A172 (cell line): ENCODE measurements around the gene EFNA1. TPM values are rescaled to one million over a fixed set of nuclear protein-coding genes. Genes with fewer than 3 reads are reported as not detected.
"Not testable (repeated sequence)": the region's sequence is repeated elsewhere in the genome, so short reads cannot be mapped to it uniquely, and the experiment has no call there.

Source experiments
- DNase-seq: peaks from one replicate; pipeline ENCODE4 v3.0.0-alpha.2; 2015; ENCODE audit warnings: low spot score
- total RNA-seq: library from RNA; depleted of rRNA; stranded (reverse); fragments of >200 nt; shearing (Covaris generic); gene quantifications from 2 replicates; pipeline ENCODE4 v1.2.3, GENCODE V29; 2014

EFNA1 gene
- total RNA-seq, 1 experiment from 2014 or later: 17.0 TPM

DNA sequence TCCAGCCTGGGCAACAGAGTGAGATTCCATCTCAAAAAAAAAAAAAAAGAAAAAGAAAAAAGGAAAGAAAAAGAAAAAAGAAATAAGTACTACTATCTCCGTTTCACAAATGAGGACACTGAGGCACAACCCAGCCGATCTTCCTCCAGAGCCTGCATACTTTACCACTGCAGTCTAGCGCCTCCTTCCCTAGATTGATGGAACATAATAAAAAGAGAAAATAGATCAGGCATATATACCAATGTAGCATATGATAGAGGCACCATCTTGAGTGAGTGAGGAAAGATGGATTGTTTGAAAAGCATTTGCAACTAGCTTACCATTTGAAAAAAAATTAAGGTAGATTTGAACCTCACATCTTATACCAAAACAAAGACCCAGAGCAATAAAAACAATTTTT, 17.8 kb downstream of the EFNA1 start:
- no peak for DNase-seq

DNA sequence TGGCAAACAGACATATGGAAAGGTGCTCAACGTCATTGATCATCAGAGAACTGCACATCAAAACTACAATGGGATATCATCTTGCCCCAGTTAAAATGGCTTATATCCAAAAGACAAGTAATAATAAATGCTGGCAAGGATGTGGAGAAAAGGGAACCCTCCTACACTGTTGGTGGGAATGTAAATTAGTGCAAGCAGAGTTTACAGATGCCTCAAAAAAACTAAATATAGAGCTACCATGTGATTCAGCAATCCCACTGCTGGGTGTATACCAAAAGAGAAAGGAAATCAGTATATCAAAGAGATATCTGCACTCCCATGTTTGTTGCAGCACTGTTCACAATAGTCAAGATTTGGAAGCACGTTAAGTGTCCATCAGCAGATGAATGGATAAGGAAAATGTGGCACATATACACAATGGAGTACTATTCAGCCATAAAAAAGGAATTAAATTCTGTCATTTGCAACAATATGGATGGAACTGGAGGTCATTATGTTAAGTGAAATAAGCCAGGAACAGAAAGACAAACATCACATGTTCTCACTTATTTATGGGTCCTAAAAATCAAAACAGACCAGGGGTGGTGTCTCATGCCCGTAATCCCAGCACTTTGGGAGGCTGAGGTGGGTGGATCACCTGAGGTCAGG, 28.4 kb downstream of the EFNA1 start:
- not testable (repeated sequence) for DNase-seq

DNA sequence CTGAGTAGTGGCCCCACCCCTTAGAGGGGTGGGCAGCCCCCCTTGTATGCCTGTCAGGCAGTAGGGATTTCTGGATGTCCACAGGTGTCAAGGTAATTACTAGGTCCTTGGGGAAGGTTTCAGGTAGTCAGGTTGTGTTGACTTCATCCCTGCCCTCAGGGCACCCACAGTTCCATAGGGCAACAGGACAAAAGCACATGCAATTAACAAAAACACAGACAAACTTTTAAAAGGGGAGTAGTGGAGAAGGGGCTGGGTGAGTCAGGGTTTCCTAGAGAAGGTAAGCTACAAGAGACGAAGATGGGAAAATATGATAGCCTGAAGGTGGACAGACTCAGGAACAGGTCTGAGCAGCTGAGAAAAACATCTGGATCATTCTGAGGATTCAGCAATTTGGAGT, 31.3 kb downstream of the EFNA1 start:
- DNase-seq: no peak

DNA sequence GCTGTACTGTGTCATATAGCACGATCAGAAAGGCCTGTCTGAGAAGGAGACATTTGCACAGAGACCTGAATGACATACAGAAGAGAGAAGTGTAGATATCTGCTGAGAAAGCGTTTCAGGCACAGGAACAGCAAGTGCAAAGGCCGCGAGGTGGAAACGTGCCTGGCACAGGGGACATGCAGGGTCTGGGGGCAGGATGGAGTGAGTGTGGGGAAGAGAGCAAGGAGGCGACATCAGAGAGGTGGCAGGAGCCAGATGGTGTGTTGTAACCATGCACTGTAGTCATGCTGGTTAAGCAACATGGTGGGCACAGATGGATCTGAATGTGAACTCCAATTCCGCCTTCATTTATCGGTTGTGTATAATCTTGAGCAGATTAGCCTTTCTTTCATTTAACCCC, 32.5 kb downstream of the EFNA1 start:
- DNase-seq: no peak

DNA sequence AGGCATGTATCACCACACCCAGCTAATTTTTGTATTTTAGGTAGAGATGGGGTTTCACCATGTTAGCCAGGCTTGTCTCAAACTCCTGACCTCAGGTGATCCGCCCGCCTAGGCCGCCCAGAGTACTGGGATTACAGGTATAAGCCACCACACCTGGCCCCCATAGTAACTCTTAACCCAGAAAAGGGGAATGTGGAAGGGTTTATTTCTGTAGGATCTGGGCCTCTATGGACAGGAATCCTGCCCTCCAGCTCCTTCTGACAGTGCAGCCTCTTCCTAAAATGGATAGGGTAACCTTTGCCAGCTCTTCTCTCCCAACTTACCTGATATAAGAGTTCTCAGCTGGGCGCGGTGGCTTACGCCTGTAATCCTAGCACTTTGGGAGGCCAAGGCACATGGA, 35.0 kb downstream of the EFNA1 start:
- DNase-seq: not testable (repeated sequence)

DNA sequence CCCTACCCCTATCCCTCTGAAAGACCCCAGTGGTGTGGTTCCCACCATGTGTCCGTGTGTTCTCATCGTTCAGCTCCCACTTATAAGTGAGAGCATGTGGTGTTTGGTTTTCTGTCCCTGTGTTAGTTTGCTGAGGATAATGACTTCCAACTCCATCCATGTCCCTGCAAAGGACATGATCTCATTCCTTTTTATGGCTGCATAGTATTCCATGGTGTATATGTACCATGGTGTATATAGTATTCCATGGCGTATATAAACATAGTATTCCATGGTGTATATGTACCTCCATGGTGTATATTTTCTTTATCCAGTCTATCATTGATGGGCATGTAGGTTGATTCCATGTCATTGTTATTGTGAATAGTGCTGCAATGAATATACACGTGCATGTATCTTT, 36.1 kb downstream of the EFNA1 start:
- DNase-seq: not testable (repeated sequence)

DNA sequence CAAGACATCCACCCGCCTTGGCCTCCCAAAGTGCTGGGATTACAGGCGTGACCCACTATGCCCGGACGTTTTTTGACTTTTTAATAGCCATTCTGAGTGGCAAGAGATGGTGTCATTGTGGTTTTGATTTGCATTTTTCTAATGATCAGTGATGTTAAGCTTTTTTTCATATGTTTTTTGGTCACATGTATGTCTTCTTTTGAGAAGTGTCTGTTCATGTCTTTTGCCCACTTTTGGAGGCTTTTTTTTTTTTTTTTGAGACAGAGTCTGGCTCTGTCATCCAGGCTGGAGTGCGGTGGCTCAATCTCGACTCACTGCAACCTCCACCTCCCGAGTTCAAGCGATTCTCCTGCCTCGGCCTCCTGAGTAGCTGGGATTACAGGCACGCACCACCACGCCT, 36.9 kb downstream of the EFNA1 start:
- DNase-seq: not testable (repeated sequence)

DNA sequence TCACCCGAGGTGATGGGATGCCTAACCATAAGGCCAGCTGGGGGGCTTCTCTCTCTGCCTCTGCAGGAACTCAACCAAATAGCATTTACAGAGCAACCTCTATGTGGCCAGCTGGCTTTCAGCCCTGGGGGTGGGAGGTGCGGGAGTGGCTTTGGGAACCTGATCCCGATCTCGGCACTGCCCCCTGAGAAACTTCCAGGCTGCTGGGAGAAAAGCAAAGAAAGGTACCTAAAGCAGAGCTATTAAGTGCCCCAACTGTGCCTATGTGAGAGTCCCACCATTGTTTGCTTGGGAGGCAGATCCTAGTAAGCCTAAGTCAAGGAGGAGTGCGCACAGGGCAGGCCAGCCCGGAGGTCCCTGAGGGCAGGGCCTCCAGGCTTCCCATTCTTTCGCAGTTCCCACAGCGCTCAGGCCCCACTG, 38.4 kb downstream of the EFNA1 start:
- no peak for DNase-seq

DNA sequence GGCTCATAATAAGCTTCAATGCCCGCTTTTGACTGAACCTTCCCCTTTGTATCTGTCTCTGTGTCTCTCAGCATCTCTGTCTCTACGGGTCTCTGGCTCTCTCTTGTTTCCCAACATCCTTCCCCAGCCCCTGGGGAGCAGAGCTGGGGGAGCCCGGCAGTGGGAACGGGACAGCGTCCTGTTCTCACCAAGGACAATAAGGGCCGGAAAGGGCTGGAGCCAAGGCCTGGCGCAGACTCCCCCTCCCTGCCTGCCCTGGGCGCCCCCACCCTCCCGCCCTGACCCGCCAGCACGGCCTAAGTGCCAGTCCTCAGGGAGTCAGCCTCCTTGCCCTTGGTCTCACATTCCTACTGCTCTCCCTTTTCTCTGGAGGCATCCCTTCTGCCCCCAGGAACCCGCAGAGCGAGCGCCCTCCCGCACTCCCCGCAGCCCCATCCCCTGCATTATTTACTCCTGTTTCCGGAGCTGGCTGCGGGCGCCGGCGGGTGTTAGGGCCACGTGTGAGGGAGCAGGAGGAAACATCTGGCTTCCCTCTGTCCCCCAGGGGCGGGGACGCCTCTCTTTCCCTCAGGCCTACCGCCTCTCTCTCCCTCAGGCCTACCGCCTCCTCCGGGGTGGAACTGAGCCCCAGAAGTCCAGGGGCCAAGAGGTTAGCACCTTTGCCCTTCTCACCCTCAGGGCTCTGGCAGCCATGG, 38.9 kb downstream of the EFNA1 start:
- no peak for DNase-seq

DNA sequence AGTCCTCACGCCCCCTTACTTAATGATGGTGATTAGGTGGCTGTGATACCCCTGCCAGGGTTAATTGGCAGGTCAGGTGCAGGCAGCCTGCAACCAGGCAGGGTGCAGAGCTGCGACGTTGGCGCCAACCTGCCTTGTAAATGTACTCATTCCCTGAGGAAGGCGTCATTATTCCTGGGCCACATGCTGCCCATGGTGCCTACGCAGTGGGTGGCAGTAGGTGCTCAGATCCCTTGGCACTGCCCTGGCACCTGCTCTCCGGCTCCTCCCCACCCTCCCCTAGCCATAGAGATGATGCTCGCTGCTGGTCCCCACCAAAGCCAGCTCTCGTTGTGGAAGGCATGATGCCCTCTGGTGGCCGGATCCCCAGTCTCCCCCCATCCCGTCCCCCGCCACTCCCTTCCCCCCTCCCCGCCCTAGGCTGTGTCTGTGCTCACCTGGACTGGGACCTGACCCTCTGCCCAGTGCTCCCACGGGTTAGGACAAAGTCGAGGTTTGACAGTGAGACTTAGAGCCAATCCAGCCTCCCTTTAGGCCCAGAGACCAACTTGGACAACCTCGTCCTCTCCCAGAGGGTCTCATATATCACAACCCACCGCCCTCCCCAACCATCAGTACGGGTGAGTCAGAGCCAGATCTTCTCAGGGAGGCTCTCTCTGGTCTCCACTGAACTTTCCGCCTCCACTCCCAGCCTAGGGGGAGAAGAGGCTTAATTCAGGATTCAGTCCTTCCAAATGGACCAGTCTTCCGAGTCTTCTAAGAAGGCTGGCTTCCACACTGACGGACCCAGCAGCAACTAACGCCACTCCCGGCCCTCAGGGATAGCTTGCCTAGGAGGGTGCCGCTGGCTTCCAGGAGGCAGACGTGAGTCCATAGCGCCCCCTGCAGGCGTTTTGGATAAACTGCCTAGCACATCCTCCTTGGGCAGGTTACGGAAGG, 39.8 kb downstream of the EFNA1 start:
- peak; percentile 81 for DNase-seq

DNA sequence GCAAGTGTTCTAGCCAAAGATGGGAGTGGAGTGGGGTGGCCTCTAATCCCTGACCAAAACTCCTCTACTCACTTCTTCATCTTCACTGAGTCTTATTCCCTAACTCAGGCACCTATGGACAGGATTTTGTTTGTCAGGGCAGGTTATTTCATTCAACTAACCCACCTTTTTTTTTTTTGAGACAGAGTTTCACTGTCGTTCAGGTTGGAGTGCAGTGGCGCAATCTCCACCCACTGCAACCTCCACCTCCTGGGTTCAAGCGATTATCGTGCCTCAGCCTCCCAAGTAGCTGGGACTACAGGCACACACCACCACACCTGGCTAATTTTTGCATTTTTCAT, 40.4 kb downstream of the EFNA1 start:
- DNase-seq: not testable (repeated sequence)

DNA sequence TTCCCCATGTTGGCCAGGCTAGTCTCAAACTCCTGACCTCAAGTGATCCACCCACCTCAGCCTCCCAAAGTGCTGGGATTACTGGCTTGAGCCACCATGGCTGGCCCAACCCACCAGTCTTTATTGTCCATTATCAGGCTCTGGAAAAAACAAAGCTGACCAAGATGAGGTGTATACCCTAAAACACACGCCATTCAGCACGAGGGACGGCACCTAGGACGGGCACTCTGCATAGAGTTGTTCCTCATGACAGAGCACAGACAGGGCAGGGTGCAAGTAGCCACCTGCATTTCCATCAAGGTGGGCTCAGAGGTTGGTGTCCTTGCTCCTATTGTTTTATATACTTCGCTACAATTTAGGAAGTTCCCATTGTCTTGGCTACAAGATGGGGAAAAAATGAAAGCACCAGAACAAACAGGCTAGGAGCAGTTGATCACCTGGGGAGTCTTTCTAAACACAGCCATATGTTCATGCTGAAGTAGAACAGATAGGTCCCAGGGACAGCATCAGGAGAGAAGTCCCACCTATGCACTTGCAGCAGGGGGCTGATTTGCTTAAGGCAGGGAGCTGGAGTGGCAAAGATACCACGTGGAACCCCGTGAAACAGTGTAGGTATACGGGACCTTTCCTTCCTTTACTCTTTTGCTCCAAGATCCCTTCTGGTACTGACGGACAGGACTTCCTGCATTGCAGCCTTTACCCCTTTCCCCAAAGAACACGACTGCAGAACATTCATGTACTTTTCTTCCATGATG, 41.0 kb downstream of the EFNA1 start:
- no peak for DNase-seq

DNA sequence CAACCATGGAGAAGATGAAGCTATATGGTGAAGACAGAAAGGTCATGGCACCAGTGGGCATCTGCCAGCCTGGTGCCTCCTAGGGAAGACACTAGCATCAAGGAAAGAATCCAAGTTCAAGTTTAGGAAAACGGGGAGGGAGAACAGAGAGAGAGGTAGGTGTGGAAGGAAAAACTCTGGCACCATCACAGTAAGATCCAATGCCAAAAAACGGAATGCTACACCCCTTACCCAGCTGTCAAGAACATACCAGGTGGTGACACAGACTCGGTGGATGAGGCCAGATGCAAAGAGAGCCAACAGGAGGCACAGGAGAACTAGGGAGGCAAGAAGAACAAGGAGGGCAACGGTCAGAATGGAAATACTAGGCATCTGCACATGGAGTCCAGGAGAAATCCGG, 41.9 kb downstream of the EFNA1 start:
- no peak for DNase-seq

DNA sequence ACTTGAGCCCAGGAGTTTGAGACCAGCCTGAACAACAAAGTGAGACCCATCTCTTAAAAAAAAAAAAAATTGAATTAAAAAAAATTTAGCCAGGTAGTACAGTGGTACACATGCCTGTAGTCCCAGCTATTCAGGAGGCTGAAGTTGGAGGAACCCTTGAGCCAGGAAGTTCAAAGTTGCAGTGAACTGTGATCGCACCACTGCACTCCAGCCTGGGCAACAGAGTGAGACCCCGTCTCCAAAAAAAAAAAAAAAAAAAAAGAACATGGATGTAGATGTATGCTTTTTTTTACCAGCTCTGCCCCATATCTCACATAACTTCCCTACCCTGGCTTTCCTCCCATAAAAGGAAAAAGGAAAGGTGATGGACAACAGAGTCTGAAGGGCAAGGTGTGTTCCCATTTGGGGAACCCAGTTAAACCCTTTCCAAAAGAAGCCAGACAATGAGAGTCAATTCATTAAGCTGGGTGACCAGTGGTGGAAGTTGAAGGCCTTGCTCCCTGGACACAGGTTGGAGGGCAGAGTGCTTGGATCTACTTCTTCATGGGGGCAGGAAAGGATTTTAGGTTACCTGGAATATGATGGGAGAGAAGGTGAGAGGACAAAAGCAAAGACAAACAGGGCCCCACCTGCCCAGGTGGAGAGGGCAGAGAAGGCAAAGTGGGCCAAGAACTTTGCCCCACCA, 42.6 kb downstream of the EFNA1 start:
- DNase-seq: no peak

DNA sequence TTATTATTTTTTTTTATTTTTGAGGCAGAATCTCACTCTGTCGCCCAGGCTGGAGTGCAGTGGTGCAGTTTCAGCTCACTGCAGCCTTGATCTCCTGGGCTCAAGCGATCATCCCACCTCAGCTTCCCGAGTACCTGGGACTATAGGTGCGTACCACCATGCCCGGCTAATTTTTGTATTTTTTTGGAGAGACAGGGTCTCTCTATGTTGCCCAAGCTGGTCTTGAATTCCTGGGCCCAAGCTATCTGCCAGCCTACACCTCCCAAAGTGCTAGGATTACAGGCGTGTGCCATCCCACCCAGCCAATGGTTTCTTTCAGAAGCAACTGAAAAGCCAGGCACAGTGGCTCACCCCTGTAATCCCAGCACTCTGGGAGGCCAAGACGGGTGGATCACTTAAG, 43.1 kb downstream of the EFNA1 start:
- DNase-seq: no peak

DNA sequence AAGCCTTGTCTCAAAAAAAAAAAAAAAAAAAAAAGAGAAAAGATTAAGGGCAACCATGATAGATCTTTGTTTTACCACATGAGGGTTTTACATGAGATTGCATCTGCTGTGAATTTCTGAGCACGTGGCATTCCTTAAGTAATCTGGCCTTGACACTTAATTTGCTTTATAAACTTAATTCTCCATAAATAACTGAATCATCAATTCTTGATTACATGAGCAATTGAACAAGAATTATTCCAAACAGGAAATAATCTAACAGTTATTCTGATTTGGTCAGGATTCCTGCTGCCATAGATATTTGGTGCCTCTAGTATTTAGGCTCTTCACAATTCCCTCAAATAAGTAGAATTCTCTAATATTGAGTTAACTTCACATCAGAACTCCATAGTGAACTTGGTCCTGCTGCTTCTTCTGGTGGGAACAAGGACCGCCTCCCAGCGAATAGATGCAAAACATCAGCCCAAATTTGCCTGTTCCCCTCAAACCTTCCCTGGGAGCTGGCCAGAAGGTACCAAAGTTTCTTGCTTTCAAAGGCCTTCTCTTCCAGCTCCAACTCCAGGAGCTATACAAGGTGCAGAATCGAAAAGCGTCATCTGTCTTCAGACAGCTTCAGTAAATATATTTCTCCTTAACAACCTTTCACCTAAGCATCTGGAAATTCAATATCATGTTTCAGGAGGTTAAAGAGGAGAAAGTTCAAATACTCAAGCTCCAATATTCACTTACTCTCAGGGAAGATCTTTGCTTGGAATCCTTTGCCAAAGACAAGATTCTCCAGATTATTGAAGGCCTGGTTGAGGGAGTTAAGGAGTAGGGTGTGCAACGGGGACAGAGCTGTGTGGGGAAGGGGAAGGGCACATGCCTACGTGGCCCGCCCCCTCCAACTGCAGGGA, 44.4 kb downstream of the EFNA1 start:
- DNase-seq: no peak

DNA sequence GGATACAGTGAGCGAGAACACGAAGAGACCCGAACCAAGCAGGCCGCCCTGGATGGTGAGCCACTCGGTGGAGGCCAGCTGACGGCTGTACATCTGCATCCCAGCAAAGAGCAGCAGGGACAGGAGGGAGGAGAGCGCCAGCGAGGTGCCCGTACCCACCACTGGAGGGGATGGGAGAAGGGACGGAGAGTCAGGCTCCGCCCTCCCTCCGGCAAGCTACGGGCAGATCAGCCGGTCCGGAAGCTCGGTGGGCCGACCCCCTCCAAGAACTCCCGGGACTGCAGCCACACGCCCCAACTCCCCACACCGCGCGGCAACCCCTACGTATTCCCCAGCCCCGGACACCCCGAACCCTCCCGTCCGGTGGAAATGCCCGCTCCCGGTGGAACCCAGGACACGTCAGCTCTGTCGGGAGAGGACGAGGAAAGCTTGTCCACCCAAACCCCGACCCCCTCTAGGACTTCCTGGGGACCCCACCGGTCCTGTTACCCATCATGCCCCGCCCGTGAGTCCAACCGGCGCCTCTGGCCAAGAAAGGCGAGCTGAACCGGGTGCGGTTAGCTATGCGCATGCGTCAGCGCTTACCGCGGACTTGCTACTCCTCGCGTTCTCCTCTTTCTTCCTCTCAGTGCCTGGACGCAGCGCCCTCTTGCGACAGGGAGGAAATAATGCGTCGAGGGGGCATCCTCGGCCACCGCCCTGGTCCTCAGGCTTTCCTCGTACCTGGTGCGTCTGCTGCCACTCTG, 45.2 kb downstream of the EFNA1 start, which contains the start of gene KRTCAP2:
Gene KRTCAP2 (minus strand): TSS at position 573 of the 746 bp plus-strand sequence. CDS start 80 bp downstream, at position 493.
- peak; percentile 99 for DNase-seq

DNA sequence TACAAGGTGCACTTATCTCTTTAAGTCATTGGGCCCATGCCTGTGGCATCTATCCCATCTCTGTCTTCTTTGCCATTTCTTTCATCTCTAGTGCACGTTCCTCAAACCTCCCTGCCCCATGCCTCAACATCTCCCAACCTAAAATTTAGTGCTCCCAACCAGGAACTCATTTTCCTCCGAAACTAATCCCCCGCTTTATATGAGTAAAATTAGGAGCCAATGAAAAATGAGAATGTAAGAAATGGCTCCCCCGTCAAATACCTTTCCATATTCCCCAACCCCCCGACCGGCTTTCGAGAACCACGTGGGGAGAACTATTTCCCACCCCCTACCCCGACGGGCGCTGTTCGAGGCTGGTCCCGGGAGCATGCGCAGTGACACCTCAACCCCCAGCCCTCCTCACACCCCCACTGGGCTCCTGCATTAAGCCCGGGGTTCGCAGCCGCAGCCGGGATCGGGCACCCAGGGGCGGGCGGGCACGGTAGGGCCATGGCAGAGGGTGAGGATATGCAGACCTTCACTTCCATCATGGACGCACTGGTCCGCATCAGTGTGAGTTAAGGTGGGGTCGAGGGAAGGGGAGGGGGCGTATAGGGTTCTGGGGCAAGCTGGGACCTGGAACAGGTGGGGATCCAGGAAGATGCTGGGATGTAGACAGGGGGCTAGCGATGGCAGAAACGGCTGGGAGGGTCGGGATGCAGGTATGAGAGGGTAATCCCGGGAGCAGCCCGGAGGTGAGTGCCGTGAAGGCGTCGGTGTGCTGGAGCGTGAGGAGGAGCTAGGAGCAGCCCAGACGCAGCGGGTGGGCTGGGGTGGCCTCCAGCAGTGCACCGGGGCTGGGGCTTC, 46.0 kb downstream of the EFNA1 start, which contains the start of gene TRIM46:
Gene TRIM46 (plus strand): TSS at position 372 of the 846 bp plus-strand sequence. CDS start 118 bp downstream, at position 490.
- DNase-seq: peak; percentile 74
